Measurements from ENCODE around the gene ARAP2. TPM values are rescaled to one million over a fixed set of nuclear protein-coding genes. Genes with fewer than 3 reads are reported as not detected.
"Not testable (repeated sequence)": the region's sequence is repeated elsewhere in the genome, so short reads cannot be mapped to it uniquely, and the experiment has no call there.

Gene ARAP2
- total and polyA plus RNA-seq, 9 donors: 0.76 to 77.3 (median 5.9) TPM

DNA sequence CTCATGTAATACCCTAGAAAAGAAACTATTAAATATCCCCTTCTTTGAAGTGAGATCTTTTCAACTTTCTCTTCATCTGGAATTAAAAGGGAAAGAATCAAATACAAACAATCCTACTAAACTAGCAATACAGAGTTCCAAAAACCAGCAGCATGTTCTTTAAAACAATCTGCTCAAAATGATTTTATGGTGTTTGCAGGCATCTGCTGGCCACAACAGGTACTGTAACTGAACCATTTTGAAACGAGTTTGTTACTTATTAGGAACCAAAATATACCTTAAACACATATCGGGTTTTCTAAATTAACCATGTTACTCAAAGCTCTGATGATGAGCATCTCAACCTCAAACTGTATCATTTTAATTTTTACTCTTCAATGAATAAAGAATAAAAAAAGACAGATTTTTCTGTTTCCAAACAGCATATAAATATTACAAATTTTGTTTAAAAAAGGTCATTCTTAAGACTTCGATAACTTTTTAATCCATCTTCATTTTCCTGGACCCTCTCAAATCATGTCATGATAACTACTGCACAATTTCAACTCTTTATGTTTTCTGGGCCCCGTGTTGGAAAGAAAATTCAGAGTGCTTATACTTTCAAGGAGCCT is 56.5 kb downstream of the ARAP2 start:
- 34 to 43% (median 39%) methylated on average over 4 of the region's 4 CpGs for WGBS, 3 donors
- DNase-seq: no peak
- Histone ChIP-seq H3K27me3 (no peaks in the 10 kb centered on the region), H3K27ac (no peak overlapping the region), H3K4me1 (ENCODE audit: insufficient read depth) (no peaks in the 10 kb centered on the region), H3K9me3 (no peaks in the 10 kb centered on the region), H3K36me3 (no peaks in the 10 kb centered on the region), H3K4me3 (no peak overlapping the region)
- intact Hi-C loops (cut with DNase I): no loop called here
- TF ChIP-seq EP300 (IDR thresholded peaks at IDR 0.05) (no peak), POLR2A (IDR thresholded peaks at IDR 0.05) (no peak)
- TF ChIP-seq, protein P1, sequence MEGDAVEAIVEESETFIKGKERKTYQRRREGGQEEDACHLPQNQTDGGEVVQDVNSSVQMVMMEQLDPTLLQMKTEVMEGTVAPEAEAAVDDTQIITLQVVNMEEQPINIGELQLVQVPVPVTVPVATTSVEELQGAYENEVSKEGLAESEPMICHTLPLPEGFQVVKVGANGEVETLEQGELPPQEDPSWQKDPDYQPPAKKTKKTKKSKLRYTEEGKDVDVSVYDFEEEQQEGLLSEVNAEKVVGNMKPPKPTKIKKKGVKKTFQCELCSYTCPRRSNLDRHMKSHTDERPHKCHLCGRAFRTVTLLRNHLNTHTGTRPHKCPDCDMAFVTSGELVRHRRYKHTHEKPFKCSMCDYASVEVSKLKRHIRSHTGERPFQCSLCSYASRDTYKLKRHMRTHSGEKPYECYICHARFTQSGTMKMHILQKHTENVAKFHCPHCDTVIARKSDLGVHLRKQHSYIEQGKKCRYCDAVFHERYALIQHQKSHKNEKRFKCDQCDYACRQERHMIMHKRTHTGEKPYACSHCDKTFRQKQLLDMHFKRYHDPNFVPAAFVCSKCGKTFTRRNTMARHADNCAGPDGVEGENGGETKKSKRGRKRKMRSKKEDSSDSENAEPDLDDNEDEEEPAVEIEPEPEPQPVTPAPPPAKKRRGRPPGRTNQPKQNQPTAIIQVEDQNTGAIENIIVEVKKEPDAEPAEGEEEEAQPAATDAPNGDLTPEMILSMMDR (IDR thresholded peaks at IDR 0.05): no peak

DNA sequence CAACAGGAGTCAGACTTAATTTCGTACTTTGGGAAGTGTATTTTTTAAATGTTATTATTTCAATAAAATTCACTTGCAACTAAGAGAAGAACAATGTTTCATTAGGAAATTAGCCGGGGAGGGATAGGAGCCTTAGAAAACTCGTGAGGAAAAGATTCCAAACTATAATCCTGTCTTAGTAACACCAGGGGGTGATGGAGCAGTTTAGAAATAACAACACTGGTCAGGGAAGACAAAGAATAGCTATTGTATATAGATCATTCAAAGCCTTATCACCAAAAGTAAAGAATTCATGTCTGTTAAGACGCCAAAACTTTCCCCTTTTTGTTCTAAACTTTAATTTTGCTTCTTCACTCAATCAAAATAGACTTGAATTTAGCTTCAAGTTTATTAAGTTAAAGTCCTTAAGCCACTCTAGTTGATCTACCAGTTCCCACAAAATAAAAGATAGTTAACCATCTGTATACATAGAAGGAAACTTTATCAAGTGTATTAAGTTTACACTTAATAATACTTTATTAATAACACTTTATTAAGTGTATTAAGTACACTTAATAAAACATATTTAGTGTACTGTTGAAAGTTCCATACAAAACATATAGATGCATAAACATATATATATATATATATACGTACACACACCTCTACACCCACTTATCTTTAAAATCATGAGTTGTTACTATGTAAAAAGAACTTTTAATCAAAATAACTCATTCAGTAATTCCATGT is 60.5 kb downstream of the ARAP2 start:
- intact Hi-C loops (cut with DNase I): no loop called here
- Histone ChIP-seq H3K4me1 (ENCODE audit: insufficient read depth) (no peaks in the 10 kb centered on the region), H3K9me3 (no peaks in the 10 kb centered on the region), H3K4me3 (no peak overlapping the region), H3K27ac (no peak overlapping the region), H3K36me3 (no peaks in the 10 kb centered on the region), H3K27me3 (no peaks in the 10 kb centered on the region)
- no peak for DNase-seq
- WGBS, 3 donors: 72 to 77% (median 76%) methylated on average over 5 of the region's 5 CpGs
- TF ChIP-seq, protein P1 (IDR thresholded peaks at IDR 0.05): no peak
- TF ChIP-seq POLR2A (IDR thresholded peaks at IDR 0.05) (no peak), EP300 (IDR thresholded peaks at IDR 0.05) (no peak)

DNA sequence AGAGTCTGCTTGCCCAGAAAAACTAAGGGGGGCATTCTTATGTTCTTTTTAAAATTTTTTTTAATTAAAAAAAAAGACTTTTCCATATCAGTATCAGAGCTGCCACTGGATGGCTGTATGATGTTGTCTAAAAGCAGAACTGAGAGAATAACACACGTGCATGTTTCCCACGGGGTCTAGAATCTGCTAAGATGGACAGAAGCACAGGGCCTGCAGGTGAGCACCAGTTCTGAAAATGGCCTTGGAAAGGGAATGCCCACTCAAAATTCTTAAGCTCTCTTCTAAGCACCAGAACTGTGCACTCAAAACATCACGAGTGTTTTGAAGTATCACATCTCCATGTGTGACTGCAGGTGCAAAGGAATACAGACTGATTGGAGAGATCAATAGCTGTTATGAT is 61.1 kb downstream of the ARAP2 start:
- Histone ChIP-seq H3K27me3 (no peaks in the 10 kb centered on the region), H3K4me3 (no peak overlapping the region), H3K27ac (no peak overlapping the region), H3K9me3 (no peaks in the 10 kb centered on the region), H3K36me3 (no peaks in the 10 kb centered on the region), H3K4me1 (ENCODE audit: insufficient read depth) (no peaks in the 10 kb centered on the region)
- no peak for TF ChIP-seq EP300 (IDR thresholded peaks at IDR 0.05)
- no peak for TF ChIP-seq POLR2A (IDR thresholded peaks at IDR 0.05)
- TF ChIP-seq, protein P1 (IDR thresholded peaks at IDR 0.05): no peak
- 63 to 75% (median 68%) methylated on average over 3 of the region's 3 CpGs for WGBS, 3 donors
- no peak for DNase-seq
- intact Hi-C loops (cut with DNase I): no loop called here

DNA sequence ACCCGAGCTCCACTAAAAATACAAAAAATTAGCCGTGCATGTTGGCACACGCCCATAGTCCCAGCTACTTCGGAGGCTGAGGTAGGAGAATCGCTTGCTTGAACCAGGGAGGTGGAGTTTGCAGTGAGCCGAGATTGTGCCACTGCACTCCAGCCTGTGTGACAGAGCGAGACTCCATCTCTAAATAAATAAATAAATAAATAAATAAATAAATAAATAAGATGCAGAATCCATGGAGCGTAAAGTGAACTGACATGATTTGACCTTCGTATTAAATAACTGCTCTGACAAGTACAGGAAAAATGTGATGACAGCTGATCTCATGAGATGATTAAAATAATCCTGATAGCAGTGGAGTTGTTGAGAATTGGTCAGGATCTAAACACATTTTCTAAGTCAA is 62.0 kb downstream of the ARAP2 start:
- H3K9me3 ChIP-seq; H3K4me1 ChIP-seq (ENCODE audit: insufficient read depth); H3K27me3 ChIP-seq; intact Hi-C loops (cut with DNase I); H3K36me3 ChIP-seq; DNase-seq; H3K27ac ChIP-seq; H3K4me3 ChIP-seq: not testable (repeated sequence)
- WGBS, 3 donors: 88 to 95% (median 94%) methylated on average over 9 of the region's 9 CpGs

DNA sequence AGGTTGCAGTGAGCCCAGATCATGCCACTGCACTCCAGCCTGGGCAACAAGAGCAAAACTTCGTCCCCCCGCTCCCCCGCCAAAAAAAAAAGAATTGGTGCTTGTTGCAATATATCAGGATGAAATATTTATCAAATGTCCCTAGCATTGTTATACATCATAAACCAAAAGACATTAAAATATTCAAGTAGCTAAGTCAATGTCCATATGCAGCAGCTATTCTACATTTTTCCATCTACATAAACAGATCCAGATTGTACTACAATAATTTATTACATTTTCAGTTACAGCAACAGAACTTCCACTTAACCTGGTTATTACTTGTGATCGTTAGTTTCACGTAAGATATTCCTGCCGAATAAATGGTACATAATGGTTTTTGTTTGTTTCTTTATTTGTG is 64.1 kb downstream of the ARAP2 start:
- H3K4me3 ChIP-seq: no peak overlapping the region
- H3K9me3 ChIP-seq: no peaks in the 10 kb centered on the region
- WGBS, 3 donors: 85 to 86% (median 86%) methylated on average over 6 of the region's 6 CpGs
- no peaks in the 10 kb centered on the region for H3K27me3 ChIP-seq
- DNase-seq: no peak
- H3K27ac ChIP-seq: no peak overlapping the region
- TF ChIP-seq POLR2A (IDR thresholded peaks at IDR 0.05) (no peak), EP300 (IDR thresholded peaks at IDR 0.05) (no peak)
- TF ChIP-seq, protein P1 (IDR thresholded peaks at IDR 0.05): no peak
- H3K36me3 ChIP-seq: no peaks in the 10 kb centered on the region
- H3K4me1 ChIP-seq (ENCODE audit: insufficient read depth): no peaks in the 10 kb centered on the region
- intact Hi-C loops (cut with DNase I): no loop called here
